Measurements from ENCODE around the gene PSMD3. TPM values are rescaled to one million over a fixed set of nuclear protein-coding genes. Genes with fewer than 3 reads are reported as not detected.

PSMD3 gene
- total RNA-seq, 2 donors from 2014 or later: 152 to 164 TPM

- Mint-ChIP-seq H3K27ac (peak overlapping the region; percentile 95), H3K4me3 (peak overlapping the region; percentile 68), H3K36me3 (ENCODE audit: low read depth) (no peaks in the 10 kb centered on the region), H3K4me1 (peaks cover 7% of the 10 kb centered on the region), H3K9me3 (no peaks in the 10 kb centered on the region), H3K27me3 (ENCODE audit: insufficient read depth) (peaks cover 26% of the 10 kb centered on the region)
- Histone ChIP-seq H3K4me1 (ENCODE audit: control insufficient read depth, insufficient read depth, low read length) (no peaks in the 10 kb centered on the region), H3K27ac (ENCODE audit: low read depth, low read length) (no peak overlapping the region), H3K36me3 (ENCODE audit: control insufficient read depth, insufficient read depth, low read length) (no peaks in the 10 kb centered on the region), H3K9me3 (ENCODE audit: control insufficient read depth, low read length) (no peaks in the 10 kb centered on the region), H3K27me3 (ENCODE audit: control insufficient read depth, insufficient read depth, low read length, poor library complexity, severe bottlenecking) (peaks cover 10% of the 10 kb centered on the region), H3K4me3 (ENCODE audit: low read length) (peak overlapping the region; percentile 83), H3K9ac (ENCODE audit: extremely low read depth, low read length, poor library complexity, severe bottlenecking) (no peak overlapping the region)
- 23 to 29% methylated on average over 8 to 9 of the region's 9 CpGs for WGBS, 2 experiments (ENCODE audit: insufficient coverage in 1 of 2, insufficient read length in 1 of 2)
- TF ChIP-seq CTCF (conservative IDR thresholded peaks at IDR 0.05): no peak
- DNase-seq: no peak
These were observed 27.1 kb upstream of the PSMD3 start for GRCh38 chr17:39953471-39953888.

GRCh38 chr17:39954876-39955275 lies 25.7 kb upstream of the PSMD3 start:
- H3K27me3 Mint-ChIP-seq (ENCODE audit: insufficient read depth): peaks cover 24% of the 10 kb centered on the region
- Histone ChIP-seq H3K27me3 (ENCODE audit: control insufficient read depth, insufficient read depth, low read length, poor library complexity, severe bottlenecking) (peaks cover 10% of the 10 kb centered on the region), H3K4me1 (ENCODE audit: control insufficient read depth, insufficient read depth, low read length) (no peaks in the 10 kb centered on the region), H3K36me3 (ENCODE audit: control insufficient read depth, insufficient read depth, low read length) (no peaks in the 10 kb centered on the region), H3K4me3 (ENCODE audit: low read length) (no peak overlapping the region), H3K27ac (ENCODE audit: low read depth, low read length) (no peak overlapping the region), H3K9ac (ENCODE audit: extremely low read depth, low read length, poor library complexity, severe bottlenecking) (no peak overlapping the region), H3K9me3 (ENCODE audit: control insufficient read depth, low read length) (no peaks in the 10 kb centered on the region)
- no peak for TF ChIP-seq CTCF (conservative IDR thresholded peaks at IDR 0.05)
- H3K9me3 Mint-ChIP-seq: no peaks in the 10 kb centered on the region
- H3K27ac Mint-ChIP-seq: no peak overlapping the region
- 80% methylated on average over 3 of the region's 4 CpGs; no CpG with 5 or more reads in 1 of the 2 experiments for WGBS, 2 experiments (ENCODE audit: insufficient coverage in 1 of 2, insufficient read length in 1 of 2)
- H3K4me3 Mint-ChIP-seq: peak overlapping the region; percentile 68
- no peaks in the 10 kb centered on the region for H3K36me3 Mint-ChIP-seq (ENCODE audit: low read depth)
- peaks cover 7% of the 10 kb centered on the region for H3K4me1 Mint-ChIP-seq
- DNase-seq: peak; percentile 81

- no peaks in the 10 kb centered on the region for H3K4me1 ChIP-seq (ENCODE audit: control insufficient read depth, insufficient read depth, low read length)
- no peaks in the 10 kb centered on the region for H3K9me3 ChIP-seq (ENCODE audit: control insufficient read depth, low read length)
- WGBS, 2 experiments (ENCODE audit: insufficient coverage in 1 of 2, insufficient read length in 1 of 2): 93 to 100% methylated on average over 1 to 3 of the region's 4 CpGs
- no peak overlapping the region for H3K4me3 ChIP-seq (ENCODE audit: low read length)
- Mint-ChIP-seq H3K36me3 (ENCODE audit: low read depth) (no peaks in the 10 kb centered on the region), H3K4me3 (no peak overlapping the region), H3K4me1 (peaks cover 12% of the 10 kb centered on the region), H3K27ac (no peak overlapping the region), H3K9me3 (no peaks in the 10 kb centered on the region), H3K27me3 (ENCODE audit: insufficient read depth) (peaks cover 16% of the 10 kb centered on the region)
- H3K36me3 ChIP-seq (ENCODE audit: control insufficient read depth, insufficient read depth, low read length): no peaks in the 10 kb centered on the region
- no peak for DNase-seq
- H3K27ac ChIP-seq (ENCODE audit: low read depth, low read length): no peak overlapping the region
- no peak for TF ChIP-seq CTCF (conservative IDR thresholded peaks at IDR 0.05)
- peaks cover 10% of the 10 kb centered on the region for H3K27me3 ChIP-seq (ENCODE audit: control insufficient read depth, insufficient read depth, low read length, poor library complexity, severe bottlenecking)
- H3K9ac ChIP-seq (ENCODE audit: extremely low read depth, low read length, poor library complexity, severe bottlenecking): no peak overlapping the region
These were observed 24.8 kb upstream of the PSMD3 start for GRCh38 chr17:39955726-39956225.
